Activated effector memory CD4-positive, alpha-beta T cell treated with anti-CD3 and anti-CD28 coated beads, Interleukin-2, amount 50 U/mL, for 16 hours (primary cell): ENCODE results near the gene STEAP3.

Experiments used
- DNase-seq: peaks from one replicate; pipeline ENCODE4 v3.0.0-alpha.2; 2020

STEAP3 gene

DNA sequence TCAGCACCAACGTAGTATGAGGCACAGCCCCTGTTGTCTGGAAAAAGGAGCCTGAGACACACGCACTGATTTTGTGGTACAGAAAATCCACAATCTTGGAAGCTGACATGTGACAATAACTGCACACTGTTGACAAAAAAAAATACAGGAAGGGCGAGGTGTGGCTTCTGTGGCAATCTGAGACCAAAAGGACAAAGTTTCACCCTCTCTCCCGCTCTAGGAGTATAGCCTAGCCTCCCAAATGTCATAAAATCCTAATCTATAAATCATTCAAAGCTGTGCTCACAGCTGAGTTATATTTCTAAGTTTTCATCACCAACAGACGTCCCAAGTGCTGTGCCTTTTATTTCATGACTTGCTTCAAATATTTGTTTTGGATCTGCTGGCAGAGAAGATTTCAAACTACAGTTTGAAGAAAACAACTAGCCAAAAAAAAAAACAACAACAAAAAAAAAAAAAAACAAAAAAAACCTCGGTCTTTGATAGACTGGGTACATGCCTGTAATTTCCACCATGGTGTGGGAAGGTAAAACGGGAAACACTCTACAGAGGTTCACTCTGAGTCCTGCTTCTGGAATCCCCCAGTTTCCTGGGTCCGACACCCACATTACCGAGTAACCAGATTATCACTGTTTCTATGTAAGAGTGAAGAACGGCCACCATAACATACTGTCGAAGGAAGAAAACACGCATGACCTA is 82.0 kb downstream of the STEAP3 start:
- DNase-seq = no peak

DNA sequence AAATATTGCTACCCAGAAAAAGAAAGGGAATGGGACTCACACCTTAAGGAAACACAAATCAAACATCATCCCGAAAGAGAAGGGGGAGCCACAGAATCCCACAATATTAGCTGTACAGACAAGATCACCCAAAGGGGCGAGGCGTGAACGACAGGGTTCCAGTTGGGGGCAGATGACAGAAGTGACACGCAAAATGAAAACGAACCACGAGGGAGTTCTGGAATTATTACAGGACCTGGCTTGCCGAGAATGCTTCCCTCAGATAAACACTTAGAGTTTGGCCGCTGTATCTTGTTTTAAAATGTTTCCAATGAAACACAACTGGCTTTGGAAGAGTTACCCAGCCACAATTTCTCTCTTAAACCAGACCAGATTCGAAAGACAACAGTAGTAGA is 82.6 kb downstream of the STEAP3 start:
- no peak for DNase-seq

DNA sequence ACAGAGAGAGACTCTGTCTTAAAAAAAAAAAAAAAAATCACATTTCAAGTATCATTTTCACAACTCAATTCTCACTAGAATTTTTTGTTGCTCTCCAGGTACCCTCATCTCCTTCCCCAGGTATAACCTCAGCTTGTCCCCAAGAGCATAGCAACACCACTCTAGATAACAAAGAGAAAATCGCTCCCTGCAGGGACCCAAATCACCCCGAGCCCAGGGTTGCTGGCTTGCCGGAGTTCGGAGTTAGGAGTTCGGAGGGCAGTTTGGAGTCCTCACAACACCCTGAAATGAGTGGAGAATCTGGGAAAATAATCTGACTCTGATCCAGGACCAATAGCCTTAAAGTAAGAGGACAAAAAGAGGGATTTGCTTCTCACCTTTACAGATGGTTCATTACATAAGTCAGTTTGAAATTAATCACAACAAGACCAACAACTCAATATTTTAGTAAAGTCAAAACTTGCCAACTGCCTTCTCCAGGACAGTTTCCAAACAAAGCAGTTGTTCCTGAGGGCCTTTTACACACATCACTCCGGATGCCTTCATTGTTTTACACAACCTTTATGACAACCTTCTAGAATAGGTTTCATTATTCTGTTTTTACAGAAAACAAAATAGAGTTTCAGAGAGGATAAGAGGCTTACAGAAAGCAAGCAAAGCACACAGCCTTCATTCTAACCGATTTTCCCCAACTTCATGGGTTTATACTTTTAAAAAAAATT is 83.9 kb downstream of the STEAP3 start:
- no peak for DNase-seq

DNA sequence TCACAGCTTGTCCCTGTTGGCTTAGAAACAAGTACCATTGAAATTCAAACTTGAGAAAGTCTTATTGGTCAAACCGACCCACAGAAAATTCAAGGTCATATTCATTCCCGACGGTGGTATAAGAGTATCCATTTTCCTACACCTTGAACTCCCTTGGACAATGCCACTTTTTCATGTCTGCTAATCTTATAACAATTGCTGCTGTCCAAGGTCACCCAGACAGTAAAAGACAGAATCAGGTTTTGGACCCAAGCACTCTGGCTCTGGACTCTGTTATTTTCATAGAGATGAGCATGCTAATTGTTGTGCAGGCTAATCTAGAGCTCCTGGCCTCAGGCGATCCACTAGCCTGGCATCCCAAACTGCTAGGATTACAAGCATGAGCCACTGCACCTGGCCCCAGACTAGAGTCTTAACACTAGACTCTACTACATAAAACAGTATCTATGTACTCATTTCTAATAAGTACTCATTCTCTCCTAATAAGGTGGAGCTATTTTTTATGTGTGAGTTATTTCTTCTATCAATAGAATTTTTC is 85.2 kb downstream of the STEAP3 start:
- no peak for DNase-seq

DNA sequence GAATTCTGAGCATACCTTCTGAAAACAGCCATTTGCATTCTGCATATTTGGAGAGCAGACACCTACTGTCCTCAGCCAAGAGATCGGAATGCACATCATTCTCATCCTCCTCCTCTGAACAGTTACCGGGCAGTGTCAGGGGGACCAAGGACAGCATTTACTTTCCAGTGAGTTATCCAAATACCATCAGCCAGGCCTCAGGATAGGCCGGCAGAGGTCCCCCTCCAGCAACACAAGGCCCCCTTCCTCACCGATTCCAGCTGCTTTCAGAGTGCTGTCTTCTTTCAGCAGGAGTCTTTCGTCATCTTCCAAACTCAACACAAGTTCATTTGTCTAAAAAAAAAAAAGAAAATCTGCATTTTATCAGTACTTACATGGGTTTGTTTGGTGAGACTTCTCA is 87.7 kb downstream of the STEAP3 start:
- DNase-seq = no peak

DNA sequence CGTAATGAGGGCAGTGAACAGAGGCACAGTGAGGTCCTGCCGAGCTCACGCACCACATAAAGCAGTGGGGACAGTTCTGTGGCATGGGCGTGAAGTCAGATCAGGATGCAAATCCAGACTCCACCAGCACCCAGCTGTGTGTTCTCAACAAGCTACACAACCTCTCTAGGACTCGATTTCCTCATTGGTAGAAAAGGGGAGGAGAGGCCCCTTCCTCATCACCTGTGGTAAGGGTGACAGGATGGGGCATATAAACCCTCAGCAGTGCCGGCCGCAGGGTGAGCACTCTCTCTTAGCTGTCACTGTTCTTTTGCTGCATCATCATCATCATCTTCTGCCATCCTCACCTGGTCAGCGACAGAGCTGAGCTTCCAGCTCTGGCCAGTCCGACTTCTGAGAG is 88.2 kb downstream of the STEAP3 start:
- no peak for DNase-seq
